Activated CD4-positive, alpha-beta T cell treated with anti-CD3 and anti-CD28 coated beads, Interleukin-2, amount 10 ng/mL, durations not matched to agents 7 days and 5 days (primary cell): Measurements from ENCODE around the gene LEP. TPM values are rescaled to one million over a fixed set of nuclear protein-coding genes. Genes with fewer than 3 reads are reported as not detected.
"Not testable (repeated sequence)": the region's sequence is repeated elsewhere in the genome, so short reads cannot be mapped to it uniquely, and the experiment has no call there.

ENCODE experiments used
- CTCF ChIA-PET: fragments of 350-600 bp; sonication (Branson Sonifier 250); formaldehyde crosslinking; loops from one replicate; lab custom pipeline; 2021; ENCODE audit warnings: antibody characterized with exemption; lab: Charles Lee
- POLR2A ChIA-PET: fragments of 350-600 bp; sonication (Branson Sonifier 250); formaldehyde crosslinking; loops from one replicate; lab custom pipeline; 2021; ENCODE audit warnings: antibody characterized with exemption; lab: Charles Lee
- DNase-seq: peaks from one replicate; pipeline ENCODE4 v3.0.0-alpha.2; 2020
- H3K27ac Mint-ChIP-seq: one replicate; pipeline ENCODE4 v1.8.0; 2021; ENCODE audit warnings: mild to moderate bottlenecking, moderate library complexity, mixed read lengths
- H3K27me3 Mint-ChIP-seq: one replicate; pipeline ENCODE4 v1.8.0; 2021; ENCODE audit warnings: mixed read lengths
- H3K36me3 Mint-ChIP-seq: one replicate; pipeline ENCODE4 v1.8.0; 2021; ENCODE audit warnings: low read depth, mixed read lengths
- H3K4me1 Mint-ChIP-seq: one replicate; pipeline ENCODE4 v1.8.0; 2021; ENCODE audit warnings: mixed read lengths
- H3K4me3 Mint-ChIP-seq: one replicate; pipeline ENCODE4 v1.8.0; 2021; ENCODE audit warnings: mild to moderate bottlenecking, moderate library complexity, mixed read lengths
- H3K9me3 Mint-ChIP-seq: one replicate; pipeline ENCODE4 v1.8.0; 2021; ENCODE audit warnings: mixed read lengths
- total RNA-seq, 2 experiments: library from RNA; stranded (reverse); gene quantifications; one replicate each; pipeline ENCODE4 v1.2.3, GENCODE V29; 2021

LEP gene
- total RNA-seq, 2 experiments from 2014 or later, result not detected

GRCh38 chr7:128271942-128272481 is 30.9 kb downstream of the LEP start:
- peaks cover 2% of the 10 kb centered on the region for H3K4me1 Mint-ChIP-seq
- POLR2A ChIA-PET, result no interaction called here
- CTCF ChIA-PET, result interaction anchor here (1.0 kb wide), 1 partner anchor 22 kb away, joined by 3 read pairs; no protein-coding TSS in a partner anchor
- no peak overlapping the region for H3K27ac Mint-ChIP-seq
- no peak overlapping the region for H3K4me3 Mint-ChIP-seq
- no peaks in the 10 kb centered on the region for H3K9me3 Mint-ChIP-seq
- no peak for DNase-seq
- peaks cover 31% of the 10 kb centered on the region for H3K27me3 Mint-ChIP-seq
- no peaks in the 10 kb centered on the region for H3K36me3 Mint-ChIP-seq

- DNase-seq, result no peak
- H3K36me3 Mint-ChIP-seq, result peaks cover 3% of the 10 kb centered on the region
- peaks cover 2% of the 10 kb centered on the region for H3K4me1 Mint-ChIP-seq
- H3K27me3 Mint-ChIP-seq, result peaks cover 23% of the 10 kb centered on the region
- ChIA-PET CTCF (no interaction called here), POLR2A (no interaction called here)
- H3K4me3 Mint-ChIP-seq, result no peak overlapping the region
- H3K27ac Mint-ChIP-seq, result no peak overlapping the region
- H3K9me3 Mint-ChIP-seq, result peaks cover 3% of the 10 kb centered on the region
Measured at GRCh38 chr7:128274246-128274883, 33.3 kb downstream of the LEP start.

GRCh38 chr7:128274884-128275603 is 34.0 kb downstream of the LEP start:
- Mint-ChIP-seq H3K27ac (no peak overlapping the region), H3K27me3 (peaks cover 18% of the 10 kb centered on the region), H3K9me3 (peaks cover 8% of the 10 kb centered on the region), H3K4me1 (peaks cover 2% of the 10 kb centered on the region), H3K4me3 (no peak overlapping the region), H3K36me3 (peaks cover 8% of the 10 kb centered on the region)
- CTCF ChIA-PET, result no interaction called here
- DNase-seq, result no peak
- POLR2A ChIA-PET, result no interaction called here

DNA sequence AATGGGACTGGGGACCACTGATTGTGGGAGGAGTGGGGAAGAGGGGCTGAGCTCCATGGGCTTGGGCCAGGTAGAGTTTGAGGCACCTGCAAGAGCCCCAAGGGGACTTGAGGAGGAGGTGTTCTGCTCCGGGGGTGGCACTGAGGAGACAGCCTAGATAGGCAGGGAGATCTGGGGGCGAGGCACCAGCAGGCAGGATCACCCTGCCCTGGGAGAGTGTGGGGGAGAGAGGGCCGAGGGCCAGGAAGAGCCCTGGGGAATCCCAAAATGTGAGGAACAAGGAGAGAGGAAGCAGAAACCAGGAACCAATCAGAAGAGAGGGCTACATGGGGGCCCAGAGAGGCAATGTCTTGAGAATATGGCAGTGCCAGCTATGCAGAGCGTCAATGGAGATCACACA is 34.6 kb downstream of the LEP start:
- no peak overlapping the region for H3K27ac Mint-ChIP-seq
- H3K36me3 Mint-ChIP-seq, result peaks cover 9% of the 10 kb centered on the region
- H3K27me3 Mint-ChIP-seq, result peaks cover 16% of the 10 kb centered on the region
- H3K4me1 Mint-ChIP-seq, result peaks cover 2% of the 10 kb centered on the region
- H3K4me3 Mint-ChIP-seq, result no peak overlapping the region
- H3K9me3 Mint-ChIP-seq, result peaks cover 11% of the 10 kb centered on the region
- no peak for DNase-seq
- POLR2A ChIA-PET, result no interaction called here
- CTCF ChIA-PET, result no interaction called here

- Mint-ChIP-seq H3K36me3 (peaks cover 20% of the 10 kb centered on the region), H3K4me3 (no peak overlapping the region), H3K27ac (no peak overlapping the region), H3K9me3 (peaks cover 20% of the 10 kb centered on the region), H3K27me3 (peaks cover 1% of the 10 kb centered on the region), H3K4me1 (no peaks in the 10 kb centered on the region)
- POLR2A ChIA-PET, result no interaction called here
- CTCF ChIA-PET, result no interaction called here
- no peak for DNase-seq
Measured at GRCh38 chr7:128278366-128278765, 37.3 kb downstream of the LEP start.

DNA sequence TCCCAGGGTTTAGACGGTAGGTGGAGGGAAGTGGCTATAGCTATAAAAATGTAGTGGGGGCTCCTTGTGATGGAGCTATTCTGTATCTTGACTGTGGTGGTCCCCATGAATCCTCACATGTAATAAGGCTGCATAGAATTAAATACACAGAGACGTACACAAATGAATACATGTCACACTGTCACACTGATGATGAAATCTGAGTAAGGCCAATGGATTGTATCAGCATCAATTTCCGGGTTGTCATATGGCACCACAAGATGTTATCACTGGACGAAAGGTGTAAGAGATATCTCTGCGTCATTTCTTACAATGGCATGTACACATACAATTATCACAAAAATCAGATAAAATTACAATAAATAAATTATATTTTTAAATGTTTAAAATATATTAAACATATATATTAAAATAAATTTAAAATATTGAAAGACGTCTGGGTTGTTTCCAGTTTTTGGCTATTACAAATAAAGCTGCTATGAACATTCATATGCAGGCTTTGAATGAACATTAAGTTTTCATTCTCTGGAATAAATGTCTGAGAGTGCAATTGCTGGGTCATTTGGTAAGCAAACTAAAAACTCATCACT is 38.1 kb downstream of the LEP start:
- no peak overlapping the region for H3K27ac Mint-ChIP-seq
- ChIA-PET CTCF (no interaction called here), POLR2A (no interaction called here)
- H3K36me3 Mint-ChIP-seq, result peaks cover 20% of the 10 kb centered on the region
- peaks cover 20% of the 10 kb centered on the region for H3K9me3 Mint-ChIP-seq
- no peaks in the 10 kb centered on the region for H3K27me3 Mint-ChIP-seq
- H3K4me1 Mint-ChIP-seq, result no peaks in the 10 kb centered on the region
- no peak for DNase-seq
- H3K4me3 Mint-ChIP-seq, result no peak overlapping the region

- H3K4me1 Mint-ChIP-seq, H3K27me3 Mint-ChIP-seq, DNase-seq, H3K27ac Mint-ChIP-seq, CTCF ChIA-PET, POLR2A ChIA-PET, H3K4me3 Mint-ChIP-seq: not testable (repeated sequence)
- Mint-ChIP-seq H3K9me3 (peaks cover 20% of the 10 kb centered on the region), H3K36me3 (peaks cover 20% of the 10 kb centered on the region)
Measured at GRCh38 chr7:128280451-128280850, 39.4 kb downstream of the LEP start.

DNA sequence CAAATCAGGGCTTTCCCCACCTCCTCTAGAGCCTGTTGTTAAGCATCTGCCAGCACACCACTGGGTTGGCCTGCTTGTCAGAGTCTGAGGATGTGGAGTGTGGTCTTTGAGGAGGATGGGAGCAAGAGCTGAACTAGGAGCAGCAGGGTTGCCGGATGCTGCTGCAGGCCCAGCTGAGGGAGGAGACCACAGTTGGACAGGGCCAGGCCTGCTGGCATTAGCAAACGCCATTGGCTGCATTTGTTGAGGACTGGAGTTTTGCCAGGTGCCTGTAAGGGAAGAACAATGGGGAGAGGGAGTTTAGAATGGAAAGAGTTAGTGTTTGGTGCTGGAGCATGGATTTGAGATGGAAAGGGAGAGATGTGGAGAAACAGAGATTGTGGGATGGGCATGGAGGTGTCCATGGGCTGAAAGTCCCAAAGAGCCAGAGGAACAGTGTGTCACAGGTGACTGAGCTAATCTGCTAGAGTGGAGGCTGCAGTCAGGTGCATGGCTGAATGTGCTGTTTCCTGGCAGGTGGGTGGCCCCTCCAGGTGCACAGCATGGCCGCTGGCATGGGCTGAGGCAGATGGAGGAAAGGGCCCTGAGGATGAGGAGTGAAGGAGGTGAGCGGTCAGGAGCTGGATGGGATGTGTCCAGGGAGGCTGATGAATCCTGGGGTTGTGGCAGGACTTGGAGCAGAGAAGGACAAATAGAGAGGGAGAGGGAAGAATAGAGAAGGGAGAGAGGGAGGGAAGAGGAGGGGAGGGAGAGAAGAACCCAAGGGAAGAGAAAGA is 40.7 kb downstream of the LEP start:
- Mint-ChIP-seq H3K9me3 (peaks cover 20% of the 10 kb centered on the region), H3K27ac (no peak overlapping the region), H3K4me1 (no peaks in the 10 kb centered on the region), H3K27me3 (no peaks in the 10 kb centered on the region), H3K36me3 (peaks cover 20% of the 10 kb centered on the region), H3K4me3 (no peak overlapping the region)
- ChIA-PET CTCF (no interaction called here), POLR2A (no interaction called here)
- no peak for DNase-seq

DNA sequence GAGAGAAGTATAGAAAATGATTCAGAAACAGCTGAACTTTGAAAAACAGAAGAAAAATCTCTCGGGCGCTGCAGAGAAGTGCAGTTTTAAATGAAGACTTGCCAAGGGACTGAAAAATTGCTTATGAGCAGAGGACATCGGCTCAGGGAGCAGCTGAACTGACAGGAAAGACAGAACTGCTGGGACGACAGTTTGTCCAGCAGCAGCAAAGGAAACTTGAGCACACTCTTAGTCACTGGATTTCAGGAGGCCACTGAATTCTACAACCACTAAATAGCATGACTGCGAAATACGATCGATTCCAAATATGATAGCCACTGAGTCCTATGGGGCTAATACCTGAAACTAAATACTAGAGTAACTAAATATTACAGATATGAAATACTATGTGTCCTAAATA is 43.0 kb downstream of the LEP start:
- no peak overlapping the region for H3K27ac Mint-ChIP-seq
- H3K9me3 Mint-ChIP-seq, result peaks cover 18% of the 10 kb centered on the region
- H3K4me1 Mint-ChIP-seq, result no peaks in the 10 kb centered on the region
- DNase-seq, result no peak
- H3K36me3 Mint-ChIP-seq, result peaks cover 18% of the 10 kb centered on the region
- H3K4me3 Mint-ChIP-seq, result no peak overlapping the region
- no peaks in the 10 kb centered on the region for H3K27me3 Mint-ChIP-seq
- POLR2A ChIA-PET, result no interaction called here
- CTCF ChIA-PET, result no interaction called here

DNA sequence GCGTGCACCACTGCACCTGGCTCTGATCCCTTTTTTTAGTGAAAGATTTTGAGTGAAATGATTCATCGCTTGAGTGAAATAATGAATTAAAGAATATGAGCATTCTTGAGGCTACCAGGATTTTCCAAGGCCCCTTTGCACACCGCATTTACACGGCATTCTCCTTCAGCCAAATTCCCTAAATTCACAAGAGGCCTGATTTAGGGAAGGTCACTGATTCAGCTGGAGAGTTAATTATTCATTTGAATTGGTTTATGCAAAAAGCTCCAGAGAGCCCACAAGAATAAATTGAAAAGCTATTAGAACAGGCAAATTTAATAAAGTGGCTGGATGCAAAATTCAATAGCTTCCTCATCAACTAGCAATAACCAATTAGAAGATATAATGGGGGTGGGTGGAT is 46.5 kb downstream of the LEP start:
- no peak for DNase-seq
- ChIA-PET CTCF (interaction anchor here (1.6 kb wide), 1 partner anchor 12 kb away, joined by 3 read pairs; no protein-coding TSS in a partner anchor), POLR2A (no interaction called here)
- Mint-ChIP-seq H3K4me3 (no peak overlapping the region), H3K4me1 (no peaks in the 10 kb centered on the region), H3K27ac (no peak overlapping the region), H3K36me3 (peaks cover 6% of the 10 kb centered on the region), H3K27me3 (no peaks in the 10 kb centered on the region), H3K9me3 (peaks cover 4% of the 10 kb centered on the region)

DNA sequence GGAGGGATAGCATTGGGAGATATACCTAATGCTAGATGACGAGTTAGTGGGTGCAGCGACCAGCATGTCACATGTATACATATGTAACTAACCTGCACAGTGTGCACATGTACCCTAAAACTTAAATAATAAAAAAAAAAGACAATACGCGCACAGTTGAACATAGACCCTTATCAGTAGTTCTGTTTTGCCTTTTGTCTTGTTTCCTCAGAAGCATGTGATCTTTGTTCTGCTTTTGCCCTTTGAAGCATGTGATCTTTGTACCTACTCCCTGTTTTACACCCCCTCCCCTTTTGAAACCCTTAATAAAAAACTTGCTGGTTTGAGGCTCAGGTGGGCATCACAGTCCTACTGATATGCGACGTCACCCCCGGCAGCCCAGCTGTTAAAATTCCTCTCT is 56.9 kb downstream of the LEP start:
- CTCF ChIA-PET, result not testable (repeated sequence)

GRCh38 chr7:128299109-128299607 is 58.1 kb downstream of the LEP start:
- H3K27ac Mint-ChIP-seq, result no peak overlapping the region
- CTCF ChIA-PET, result no interaction called here
- H3K4me3 Mint-ChIP-seq, result no peak overlapping the region
- POLR2A ChIA-PET, result no interaction called here
- H3K4me1 Mint-ChIP-seq, result no peaks in the 10 kb centered on the region
- peaks cover 4% of the 10 kb centered on the region for H3K36me3 Mint-ChIP-seq
- no peaks in the 10 kb centered on the region for H3K27me3 Mint-ChIP-seq
- DNase-seq, result no peak
- H3K9me3 Mint-ChIP-seq, result no peaks in the 10 kb centered on the region

More for the DNA sequence above, 56.9 kb downstream of the LEP start:
- H3K4me1 Mint-ChIP-seq, H3K27me3 Mint-ChIP-seq, H3K27ac Mint-ChIP-seq, DNase-seq, POLR2A ChIA-PET, H3K4me3 Mint-ChIP-seq, H3K9me3 Mint-ChIP-seq, H3K36me3 Mint-ChIP-seq: not testable (repeated sequence)
